H9 (cell line): ENCODE results near the gene LIPC. TPM values are rescaled to one million over a fixed set of nuclear protein-coding genes. Genes with fewer than 3 reads are reported as not detected.

Experiments
- DNase-seq: peaks from one replicate; pipeline ENCODE4 v3.0.0-alpha.2; 2017
- H2AFZ ChIP-seq: one replicate; pipeline ENCODE4 v1.6.1; 2013; ENCODE audit warnings: mild to moderate bottlenecking, low read length, control low read depth, moderate library complexity
- H2AK5ac ChIP-seq: 2 replicates; pipeline ENCODE4 v1.6.1; 2013; ENCODE audit warnings: low read length, control low read depth, mixed read lengths; ENCODE audit not compliant: insufficient read length
- H2BK120ac ChIP-seq: one replicate; pipeline ENCODE4 v1.6.1; 2013; ENCODE audit warnings: low read depth, mild to moderate bottlenecking, low read length, control low read depth, inconsistent platforms; ENCODE audit not compliant: poor library complexity, severe bottlenecking
- H2BK12ac ChIP-seq: 2 replicates; pipeline ENCODE4 v1.6.1; 2013; ENCODE audit warnings: low read length, control low read depth, mixed read lengths, low read depth; ENCODE audit not compliant: insufficient read length
- H2BK15ac ChIP-seq: 2 replicates; pipeline ENCODE4 v1.6.1; 2013; ENCODE audit warnings: low read depth, low read length, control low read depth
- H2BK20ac ChIP-seq: one replicate; pipeline ENCODE4 v1.6.1; 2013; ENCODE audit warnings: low read depth, mild to moderate bottlenecking, low read length, control low read depth, inconsistent platforms; ENCODE audit not compliant: poor library complexity, severe bottlenecking
- H2BK5ac ChIP-seq: 2 replicates; pipeline ENCODE4 v1.6.1; 2013; ENCODE audit warnings: low read length, control low read depth, mixed read lengths; ENCODE audit not compliant: insufficient read length
- H3K14ac ChIP-seq: 2 replicates; pipeline ENCODE4 v1.6.1; 2013; ENCODE audit warnings: low read length, control low read depth; ENCODE audit not compliant: insufficient read depth
- H3K18ac ChIP-seq: 2 replicates; pipeline ENCODE4 v1.6.1; 2013; ENCODE audit warnings: low read depth, mild to moderate bottlenecking, mixed read lengths, low read length, control low read depth; ENCODE audit not compliant: insufficient read length
- H3K23ac ChIP-seq: 2 replicates; pipeline ENCODE4 v1.6.1; 2013; ENCODE audit warnings: low read length, control low read depth, mixed read lengths, low read depth; ENCODE audit not compliant: insufficient read length
- H3K23me2 ChIP-seq: 2 replicates; pipeline ENCODE4 v1.6.1; 2013; ENCODE audit warnings: low read depth, mild to moderate bottlenecking, mixed read lengths, low read length, control low read depth; ENCODE audit not compliant: insufficient read length, poor library complexity, severe bottlenecking
- H3K27ac ChIP-seq: 2 replicates; pipeline ENCODE4 v1.5.1; 2013; ENCODE audit warnings: low read length, control low read depth, mixed read lengths, low read depth; ENCODE audit not compliant: insufficient read length
- H3K27me3 ChIP-seq: 2 replicates; pipeline ENCODE4 v1.6.1; 2013; ENCODE audit warnings: low read length, control low read depth, inconsistent platforms; ENCODE audit not compliant: insufficient read depth
- H3K4ac ChIP-seq: 2 replicates; pipeline ENCODE4 v1.6.1; 2013; ENCODE audit warnings: low read depth, mild to moderate bottlenecking, control low read depth, inconsistent platforms, low read length, moderate library complexity
- H3K4me1 ChIP-seq: 2 replicates; pipeline ENCODE4 v1.6.1; 2013; ENCODE audit warnings: low read length, control low read depth, inconsistent platforms; ENCODE audit not compliant: insufficient read depth
- H3K4me2 ChIP-seq: 2 replicates; pipeline ENCODE4 v1.6.1; 2013; ENCODE audit warnings: low read length, control low read depth, mixed read lengths; ENCODE audit not compliant: insufficient read length, insufficient read depth
- H3K56ac ChIP-seq: 2 replicates; pipeline ENCODE4 v1.6.1; 2013; ENCODE audit warnings: low read depth, mild to moderate bottlenecking, mixed read lengths, low read length, control low read depth; ENCODE audit not compliant: insufficient read length
- H3K79me1 ChIP-seq: 2 replicates; pipeline ENCODE4 v1.6.1; 2013; ENCODE audit warnings: low read depth, mild to moderate bottlenecking, moderate library complexity, low read length, control low read depth, inconsistent platforms; ENCODE audit not compliant: insufficient read depth, poor library complexity, severe bottlenecking
- H3K79me2 ChIP-seq: 2 replicates; pipeline ENCODE4 v1.6.1; 2013; ENCODE audit warnings: low read length, control low read depth, inconsistent platforms; ENCODE audit not compliant: insufficient read depth
- H3K9ac ChIP-seq: 2 replicates; pipeline ENCODE4 v1.6.1; 2013; ENCODE audit warnings: low read length, control low read depth, mixed read lengths; ENCODE audit not compliant: insufficient read length; ENCODE audit errors: extremely low read depth
- H3K9me3 ChIP-seq: one replicate; pipeline ENCODE4 v1.6.1; 2013; ENCODE audit warnings: low read depth, low read length, inconsistent platforms; ENCODE audit not compliant: control insufficient read depth
- H3T11ph ChIP-seq: one replicate; pipeline ENCODE4 v1.6.1; 2013; ENCODE audit warnings: mild to moderate bottlenecking, low read length, control low read depth, inconsistent platforms
- H4K20me1 ChIP-seq: one replicate; pipeline ENCODE4 v1.6.1; 2013; ENCODE audit not compliant: control insufficient read depth, insufficient read length, insufficient read depth
- H4K5ac ChIP-seq: 2 replicates; pipeline ENCODE4 v1.6.1; 2013; ENCODE audit warnings: low read depth, mild to moderate bottlenecking, mixed read lengths, low read length, control low read depth; ENCODE audit not compliant: insufficient read length
- H4K8ac ChIP-seq: replicated peaks from 2 replicates; pipeline ENCODE4 v1.6.1; 2013; ENCODE audit warnings: low read length, control low read depth, mixed read lengths, low read depth; ENCODE audit not compliant: insufficient read length
- H4K91ac ChIP-seq: 2 replicates; pipeline ENCODE4 v1.6.1; 2013; ENCODE audit warnings: low read depth, mild to moderate bottlenecking, moderate library complexity, mixed read lengths, low read length, control low read depth; ENCODE audit not compliant: insufficient read length
- H3K27ac Mint-ChIP-seq, 3 experiments: 2 replicates in 2 of 3; 3 replicates in 1 of 3; pipeline ENCODE4 v1.8.0; 2020 to 2021; ENCODE audit warnings: mixed read lengths in 3 of 3, mild to moderate bottlenecking in 1 of 3, moderate library complexity in 1 of 3
- H3K27me3 Mint-ChIP-seq: 2 replicates; pipeline ENCODE4 v1.8.0; 2021; ENCODE audit warnings: low read depth, mild to moderate bottlenecking, moderate library complexity, mixed read lengths
- H3K36me3 Mint-ChIP-seq, 3 experiments: 2 replicates in 2 of 3; 3 replicates in 1 of 3; pipeline ENCODE4 v1.8.0; 2020 to 2021; ENCODE audit warnings: low read depth in 3 of 3, mixed read lengths in 3 of 3; ENCODE audit not compliant: insufficient read depth in 1 of 3
- H3K4me1 Mint-ChIP-seq, 2 experiments: 2 replicates each; pipeline ENCODE4 v1.8.0; 2020; ENCODE audit warnings: mixed read lengths in 2 of 2
- H3K4me3 Mint-ChIP-seq, 2 experiments: 2 replicates in 1 of 2; 3 replicates in 1 of 2; pipeline ENCODE4 v1.8.0; 2020 to 2021; ENCODE audit warnings: mild to moderate bottlenecking in 2 of 2, mixed read lengths in 2 of 2, moderate library complexity in 1 of 2
- H3K9me3 Mint-ChIP-seq, 2 experiments: 2 replicates in 1 of 2; 3 replicates in 1 of 2; pipeline ENCODE4 v1.8.0; 2020; ENCODE audit warnings: mild to moderate bottlenecking in 2 of 2, mixed read lengths in 2 of 2, moderate library complexity in 1 of 2
- WGBS: extraction: QIAGEN DNeasy Blood & Tissue Kit; methylation state at CpG from one replicate; pipeline ENCODE4 v1.1.7; 2013; ENCODE audit warnings: missing lambda C conversion rate, low lambda C conversion rate, mixed read lengths; ENCODE audit not compliant: insufficient read length; ENCODE audit errors: extremely low coverage; 5-methylcytosine and 5-hydroxymethylcytosine counted together
- total RNA-seq: library from RNA; stranded (reverse); gene quantifications from 2 replicates; pipeline ENCODE4 v1.2.1, GENCODE V29; 2021
- TF ChIP-seq, protein P1 (sequence below): fragments of 200-600 bp; sonication (generic); conservative IDR thresholded peaks from 3 replicates; pipeline ENCODE4 v1.8.0; 2021; ENCODE audit warnings: antibody characterized with exemption, mild to moderate bottlenecking

LIPC gene
- total RNA-seq, 1 experiment from 2014 or later = not detected

DNA sequence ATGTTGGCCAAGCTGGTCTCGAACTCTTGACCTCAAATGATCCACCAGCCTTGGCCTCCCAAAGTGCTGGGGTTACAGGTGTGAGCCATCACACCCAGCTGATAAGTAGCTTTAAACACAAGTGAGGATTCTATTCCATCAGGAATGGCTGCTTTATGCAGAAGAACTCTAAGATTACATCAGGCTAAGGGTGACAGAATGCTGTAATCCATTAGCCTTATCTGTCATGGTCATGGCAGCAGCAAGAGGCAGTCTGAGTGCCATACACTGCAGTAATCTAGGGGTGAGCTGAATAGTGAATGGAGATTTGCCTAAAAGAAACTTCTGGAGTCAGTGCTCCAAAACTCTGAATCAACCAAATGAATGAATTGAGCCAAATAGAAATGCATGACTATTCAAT is 39.6 kb downstream of the LIPC start:
- Histone ChIP-seq H3K4me2 (no peak overlapping the region), H4K91ac (no peak overlapping the region), H4K5ac (no peak overlapping the region), H3K4ac (no peak overlapping the region), H3K4me1 (no peaks in the 10 kb centered on the region; the same call in none of the 2 replicates), H3K9me3 (no peaks in the 10 kb centered on the region), H3K23ac (no peak overlapping the region), H4K20me1 (no peaks in the 10 kb centered on the region), H2BK120ac (no peak overlapping the region), H3K79me2 (no peaks in the 10 kb centered on the region), H3K27ac (no peak overlapping the region), H3K9ac (no peak overlapping the region), H3T11ph (no peak overlapping the region), H2AFZ (no peak overlapping the region), H2BK5ac (no peak overlapping the region), H2BK12ac (no peak overlapping the region), H2BK15ac (no peak overlapping the region), H2AK5ac (no peak overlapping the region), H3K27me3 (no peaks in the 10 kb centered on the region), H3K18ac (no peak overlapping the region), H4K8ac (no peak overlapping the region), H2BK20ac (no peak overlapping the region), H3K79me1 (no peaks in the 10 kb centered on the region), H3K56ac (no peak overlapping the region), H3K23me2 (no peaks in the 10 kb centered on the region), H3K14ac (no peak overlapping the region)
- Mint-ChIP-seq H3K9me3 (no peaks in the 10 kb centered on the region; a peak in 1 of 5 replicates), H3K36me3 (no peaks in the 10 kb centered on the region), H3K27me3 (no peaks in the 10 kb centered on the region; the same call in 1 of the 2 replicates), H3K27ac (no peak overlapping the region), H3K4me3 (no peak overlapping the region), H3K4me1 (peaks cover 25 to 32% of the 10 kb centered on the region in 2 experiments)
- TF ChIP-seq, protein P1, sequence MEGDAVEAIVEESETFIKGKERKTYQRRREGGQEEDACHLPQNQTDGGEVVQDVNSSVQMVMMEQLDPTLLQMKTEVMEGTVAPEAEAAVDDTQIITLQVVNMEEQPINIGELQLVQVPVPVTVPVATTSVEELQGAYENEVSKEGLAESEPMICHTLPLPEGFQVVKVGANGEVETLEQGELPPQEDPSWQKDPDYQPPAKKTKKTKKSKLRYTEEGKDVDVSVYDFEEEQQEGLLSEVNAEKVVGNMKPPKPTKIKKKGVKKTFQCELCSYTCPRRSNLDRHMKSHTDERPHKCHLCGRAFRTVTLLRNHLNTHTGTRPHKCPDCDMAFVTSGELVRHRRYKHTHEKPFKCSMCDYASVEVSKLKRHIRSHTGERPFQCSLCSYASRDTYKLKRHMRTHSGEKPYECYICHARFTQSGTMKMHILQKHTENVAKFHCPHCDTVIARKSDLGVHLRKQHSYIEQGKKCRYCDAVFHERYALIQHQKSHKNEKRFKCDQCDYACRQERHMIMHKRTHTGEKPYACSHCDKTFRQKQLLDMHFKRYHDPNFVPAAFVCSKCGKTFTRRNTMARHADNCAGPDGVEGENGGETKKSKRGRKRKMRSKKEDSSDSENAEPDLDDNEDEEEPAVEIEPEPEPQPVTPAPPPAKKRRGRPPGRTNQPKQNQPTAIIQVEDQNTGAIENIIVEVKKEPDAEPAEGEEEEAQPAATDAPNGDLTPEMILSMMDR = no peak
- WGBS = no CpG with 5 or more reads among the region's 1 CpG
- DNase-seq = no peak
